ENCODE data around the gene CLMN.

DNA sequence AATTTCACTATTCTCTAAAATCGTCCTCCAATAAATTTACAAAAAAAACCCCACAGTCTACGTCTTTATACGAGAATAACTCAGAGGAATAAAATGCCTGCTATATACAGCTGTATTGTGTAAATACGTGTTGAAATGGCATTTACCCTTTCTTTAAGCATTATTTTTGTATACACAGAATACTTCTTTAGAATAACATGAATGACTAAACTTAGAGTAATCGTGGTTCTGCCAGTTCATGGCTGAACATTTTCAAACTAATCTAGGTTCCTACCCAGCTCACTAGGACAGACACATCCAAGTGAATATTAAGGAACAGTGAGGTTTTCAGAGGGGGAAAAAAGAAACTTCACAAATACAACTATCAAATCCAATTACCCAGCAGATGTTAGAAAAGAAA lies 186.9 kb downstream of the CLMN start:
- TF ChIP-seq POLR2A (IDR thresholded peaks at IDR 0.05; ENCODE audit: low read depth, low read length) = no peak
- TF ChIP-seq, protein P1, sequence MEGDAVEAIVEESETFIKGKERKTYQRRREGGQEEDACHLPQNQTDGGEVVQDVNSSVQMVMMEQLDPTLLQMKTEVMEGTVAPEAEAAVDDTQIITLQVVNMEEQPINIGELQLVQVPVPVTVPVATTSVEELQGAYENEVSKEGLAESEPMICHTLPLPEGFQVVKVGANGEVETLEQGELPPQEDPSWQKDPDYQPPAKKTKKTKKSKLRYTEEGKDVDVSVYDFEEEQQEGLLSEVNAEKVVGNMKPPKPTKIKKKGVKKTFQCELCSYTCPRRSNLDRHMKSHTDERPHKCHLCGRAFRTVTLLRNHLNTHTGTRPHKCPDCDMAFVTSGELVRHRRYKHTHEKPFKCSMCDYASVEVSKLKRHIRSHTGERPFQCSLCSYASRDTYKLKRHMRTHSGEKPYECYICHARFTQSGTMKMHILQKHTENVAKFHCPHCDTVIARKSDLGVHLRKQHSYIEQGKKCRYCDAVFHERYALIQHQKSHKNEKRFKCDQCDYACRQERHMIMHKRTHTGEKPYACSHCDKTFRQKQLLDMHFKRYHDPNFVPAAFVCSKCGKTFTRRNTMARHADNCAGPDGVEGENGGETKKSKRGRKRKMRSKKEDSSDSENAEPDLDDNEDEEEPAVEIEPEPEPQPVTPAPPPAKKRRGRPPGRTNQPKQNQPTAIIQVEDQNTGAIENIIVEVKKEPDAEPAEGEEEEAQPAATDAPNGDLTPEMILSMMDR (conservative IDR thresholded peaks at IDR 0.05; ENCODE audit: low read depth, low read length) = no peak
- TF ChIP-seq BHLHE40 (IDR thresholded peaks at IDR 0.05; ENCODE audit: low read depth, low read length) = no peak

All from IMR-90 (cell line).